ENCODE measurements around the gene ZDHHC11.
A peak's percentile ranks its signal among the peaks of the same experiment; 100 is the strongest.
"Not testable (repeated sequence)": the region's sequence is repeated elsewhere in the genome, so short reads cannot be mapped to it uniquely, and the experiment has no call there.

Gene ZDHHC11

GRCh38 chr5:761854-762710 is 88.7 kb downstream of the ZDHHC11 start:
- no peak for DNase-seq (ENCODE audit: low spot score)

- DNase-seq (ENCODE audit: low spot score): no peak
Observed at GRCh38 chr5:761059-761771, 89.6 kb downstream of the ZDHHC11 start.

GRCh38 chr5:760363-761058 is 90.3 kb downstream of the ZDHHC11 start:
- no peak for DNase-seq (ENCODE audit: low spot score)

- DNase-seq (ENCODE audit: low spot score): no peak
Observed at GRCh38 chr5:759781-760362, 90.9 kb downstream of the ZDHHC11 start.

GRCh38 chr5:759111-759751 is 91.6 kb downstream of the ZDHHC11 start:
- DNase-seq (ENCODE audit: low spot score): peak; percentile 41

GRCh38 chr5:758698-759053 is 92.1 kb downstream of the ZDHHC11 start:
- DNase-seq (ENCODE audit: low spot score): no peak

GRCh38 chr5:757931-758697 is 92.7 kb downstream of the ZDHHC11 start:
- no peak for DNase-seq (ENCODE audit: low spot score)

- DNase-seq (ENCODE audit: low spot score): no peak
Observed at GRCh38 chr5:757346-757930, 93.3 kb downstream of the ZDHHC11 start.

- no peak for DNase-seq (ENCODE audit: low spot score)
Observed at GRCh38 chr5:756865-757345, 93.9 kb downstream of the ZDHHC11 start.

- no peak for DNase-seq (ENCODE audit: low spot score)
Observed at GRCh38 chr5:756171-756570, 94.6 kb downstream of the ZDHHC11 start.

GRCh38 chr5:754143-754632 is 96.6 kb downstream of the ZDHHC11 start:
- not testable (repeated sequence) for DNase-seq (ENCODE audit: low spot score)

- not testable (repeated sequence) for DNase-seq (ENCODE audit: low spot score)
Observed at GRCh38 chr5:753567-754142, 97.1 kb downstream of the ZDHHC11 start.

- not testable (repeated sequence) for DNase-seq (ENCODE audit: low spot score)
Observed at GRCh38 chr5:752532-753115, 98.2 kb downstream of the ZDHHC11 start.

GRCh38 chr5:751992-752391 is 98.8 kb downstream of the ZDHHC11 start:
- not testable (repeated sequence) for DNase-seq (ENCODE audit: low spot score)

- no peak for DNase-seq (ENCODE audit: low spot score)
Observed at GRCh38 chr5:751496-751895, 99.3 kb downstream of the ZDHHC11 start.

- DNase-seq (ENCODE audit: low spot score): not testable (repeated sequence)
Observed at GRCh38 chr5:750226-750625, 100.6 kb downstream of the ZDHHC11 start.

GRCh38 chr5:749101-749670 is 101.6 kb downstream of the ZDHHC11 start:
- no peak for DNase-seq (ENCODE audit: low spot score)

- DNase-seq (ENCODE audit: low spot score): not testable (repeated sequence)
Observed at GRCh38 chr5:748011-748980, 102.5 kb downstream of the ZDHHC11 start.
